ENCODE results near the gene ELAVL3. TPM values are rescaled to one million over a fixed set of nuclear protein-coding genes. Genes with fewer than 3 reads are reported as not detected.
A peak's percentile ranks its signal among the peaks of the same experiment; 100 is the strongest.

The ELAVL3 gene
- total RNA-seq, 2 donors from 2014 or later, result not detected

DNA sequence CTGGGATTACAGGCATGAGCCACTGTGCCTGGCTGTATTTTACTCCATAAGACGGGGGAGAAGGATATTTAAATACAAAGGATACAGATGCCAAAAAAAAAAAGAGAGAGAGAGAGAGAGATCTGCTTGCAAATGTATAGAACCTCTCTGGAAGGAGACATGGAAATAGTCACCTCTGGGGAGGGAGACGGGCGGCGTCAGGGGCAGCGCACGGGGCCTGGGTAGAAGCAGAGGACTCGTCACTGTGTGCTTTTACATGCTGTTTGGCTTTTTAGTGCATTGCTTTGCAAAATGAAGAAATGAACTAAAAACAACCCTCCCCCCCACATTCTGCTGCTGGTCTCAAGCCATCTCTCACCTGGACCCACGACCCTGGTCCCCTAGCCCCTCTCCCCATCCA, 29.6 kb upstream of the ELAVL3 start:
- DNase-seq (ENCODE audit: low spot score), result no peak
- Histone ChIP-seq H3K36me3 (peaks cover 22% of the 10 kb centered on the region), H3K27me3 (no peaks in the 10 kb centered on the region), H3K9me3 (no peaks in the 10 kb centered on the region), H3K27ac (no peak overlapping the region), H3K4me1 (peaks cover 0 to 6% of the 10 kb centered on the region in 2 donors), H3K4me3 (no peak overlapping the region)
- TF ChIP-seq, protein P1, sequence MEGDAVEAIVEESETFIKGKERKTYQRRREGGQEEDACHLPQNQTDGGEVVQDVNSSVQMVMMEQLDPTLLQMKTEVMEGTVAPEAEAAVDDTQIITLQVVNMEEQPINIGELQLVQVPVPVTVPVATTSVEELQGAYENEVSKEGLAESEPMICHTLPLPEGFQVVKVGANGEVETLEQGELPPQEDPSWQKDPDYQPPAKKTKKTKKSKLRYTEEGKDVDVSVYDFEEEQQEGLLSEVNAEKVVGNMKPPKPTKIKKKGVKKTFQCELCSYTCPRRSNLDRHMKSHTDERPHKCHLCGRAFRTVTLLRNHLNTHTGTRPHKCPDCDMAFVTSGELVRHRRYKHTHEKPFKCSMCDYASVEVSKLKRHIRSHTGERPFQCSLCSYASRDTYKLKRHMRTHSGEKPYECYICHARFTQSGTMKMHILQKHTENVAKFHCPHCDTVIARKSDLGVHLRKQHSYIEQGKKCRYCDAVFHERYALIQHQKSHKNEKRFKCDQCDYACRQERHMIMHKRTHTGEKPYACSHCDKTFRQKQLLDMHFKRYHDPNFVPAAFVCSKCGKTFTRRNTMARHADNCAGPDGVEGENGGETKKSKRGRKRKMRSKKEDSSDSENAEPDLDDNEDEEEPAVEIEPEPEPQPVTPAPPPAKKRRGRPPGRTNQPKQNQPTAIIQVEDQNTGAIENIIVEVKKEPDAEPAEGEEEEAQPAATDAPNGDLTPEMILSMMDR (IDR thresholded peaks at IDR 0.05), result no peak

DNA sequence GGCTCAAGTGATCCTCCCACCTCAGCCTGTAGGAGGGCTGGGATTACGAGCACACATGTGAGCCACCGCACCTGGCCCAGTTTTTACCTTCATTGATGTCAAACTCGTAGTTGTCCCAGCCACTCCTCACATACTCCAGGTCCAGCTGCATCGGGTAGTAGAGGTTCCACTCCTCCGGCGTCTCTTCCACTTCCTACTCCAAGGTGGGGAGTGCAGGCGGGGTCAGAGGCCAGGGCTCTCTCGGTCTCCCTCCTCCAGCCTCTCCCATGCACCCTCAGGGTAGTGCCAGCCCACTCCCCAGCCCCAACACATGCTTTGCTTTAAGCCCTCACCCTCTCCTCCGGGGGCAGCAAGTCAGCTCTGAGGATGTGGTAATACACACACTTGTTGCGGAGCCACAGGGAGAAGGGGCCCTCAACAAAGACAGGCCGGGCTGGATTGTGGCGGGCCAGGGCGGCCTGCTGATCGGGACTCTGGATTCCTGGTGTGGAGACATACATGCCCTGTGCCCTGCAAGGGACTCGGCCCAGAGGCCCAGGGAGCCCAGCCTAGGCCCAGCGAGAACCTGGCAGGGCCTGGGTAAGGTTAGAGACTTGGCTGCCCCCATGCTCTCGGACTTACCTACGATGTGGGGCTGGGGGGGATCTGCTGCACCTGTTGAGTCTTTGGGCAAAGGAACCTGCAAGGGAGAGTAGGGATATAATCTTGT, 26.7 kb upstream of the ELAVL3 start:
- TF ChIP-seq, protein P1 (IDR thresholded peaks at IDR 0.05), result no peak
- Histone ChIP-seq H3K4me3 (no peak overlapping the region), H3K27me3 (no peaks in the 10 kb centered on the region), H3K27ac (no peak overlapping the region), H3K4me1 (peaks cover 0 to 6% of the 10 kb centered on the region in 2 donors), H3K9me3 (no peaks in the 10 kb centered on the region), H3K36me3 (peaks cover 16% of the 10 kb centered on the region)
- DNase-seq (ENCODE audit: low spot score), result no peak

DNA sequence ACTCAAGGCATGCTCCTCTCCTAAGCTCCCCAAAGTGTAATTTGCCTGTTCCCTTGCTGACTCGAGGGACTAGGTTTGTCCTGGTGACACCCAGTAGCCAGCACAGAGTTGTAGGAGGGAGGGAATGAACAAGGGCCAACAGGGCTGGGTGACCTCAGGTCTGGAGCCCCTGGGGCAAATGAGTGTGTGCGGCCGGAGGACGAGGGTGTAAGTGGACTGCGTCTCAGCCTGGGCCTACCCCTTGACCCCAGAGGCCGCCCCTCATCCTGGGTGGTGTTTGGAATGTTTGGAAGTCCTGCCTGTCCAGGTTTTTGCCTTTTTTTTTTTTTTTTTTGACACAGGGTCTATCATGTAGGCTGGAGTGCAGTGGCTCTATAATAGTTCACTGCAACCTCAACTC, 26.1 kb upstream of the ELAVL3 start:
- Histone ChIP-seq H3K27ac (no peak overlapping the region), H3K4me1 (peaks cover 0 to 6% of the 10 kb centered on the region in 2 donors), H3K27me3 (no peaks in the 10 kb centered on the region), H3K4me3 (no peak overlapping the region), H3K36me3 (peaks cover 11% of the 10 kb centered on the region), H3K9me3 (no peaks in the 10 kb centered on the region)
- TF ChIP-seq, protein P1 (IDR thresholded peaks at IDR 0.05), result no peak
- no peak for DNase-seq (ENCODE audit: low spot score)

- Histone ChIP-seq H3K4me3 (peak overlapping the region; percentile 89 to 92), H3K4me1 (peaks cover 0 to 6% of the 10 kb centered on the region in 2 donors), H3K27me3 (no peaks in the 10 kb centered on the region), H3K9me3 (no peaks in the 10 kb centered on the region), H3K27ac (peak overlapping the region; percentile 94 to 97), H3K36me3 (peaks cover 2% of the 10 kb centered on the region)
- DNase-seq (ENCODE audit: low spot score), result no peak
- TF ChIP-seq, protein P1 (IDR thresholded peaks at IDR 0.05), result no peak
Measured at GRCh38 chr19:11506101-11506555, 25.3 kb upstream of the ELAVL3 start.

GRCh38 chr19:11505504-11506100, 24.8 kb upstream of the ELAVL3 start, which contains the start of gene ZNF653:
TSS of gene ZNF653 (minus strand) at chr19:11505839. CDS start at chr19:11505786, 53 bp downstream.
- Histone ChIP-seq H3K4me3 (peak within 1 kb of the TSS; percentile 89 to 92), H3K27ac (peak within 1 kb of the TSS; percentile 94 to 97), H3K4me1 (peaks cover 0 to 6% of the 10 kb centered on the region in 2 donors), H3K9me3 (no peaks in the 10 kb centered on the region), H3K36me3 (no peaks in the 10 kb centered on the region), H3K27me3 (no peaks in the 10 kb centered on the region)
- peak; percentile 95 for DNase-seq (ENCODE audit: low spot score)
- TF ChIP-seq, protein P1 (IDR thresholded peaks at IDR 0.05), result no peak

All from right atrium auricular region (tissue), 2 donors.